A549 (cell line): ENCODE data around the gene CIART.

ENCODE experiments used
- EP300 ChIP-seq, 2 experiments: fragments of >200 bp; sonication (Bioruptor Twin); formaldehyde crosslinking; IDR thresholded peaks; 2 replicates in 1 of 2; 3 replicates in 1 of 2; pipeline ENCODE4 v1.6.1; 2016 to 2017
- KDM1A ChIP-seq: fragments of 200-600 bp; sonication (generic); IDR thresholded peaks from 2 replicates; pipeline ENCODE4 v1.6.1; 2016; ENCODE audit warnings: low read depth, mild to moderate bottlenecking
- POLR2A ChIP-seq: IDR thresholded peaks from 2 replicates; pipeline ENCODE4 v1.6.1; 2012; ENCODE audit warnings: mild to moderate bottlenecking, low read length
- RAD21 ChIP-seq, 2 experiments: fragments of >200 bp in 1 of 2; sonication (Bioruptor Twin) in 1 of 2; formaldehyde crosslinking in 1 of 2; IDR thresholded peaks in 1 of 2; conservative IDR thresholded peaks in 1 of 2; 2 replicates in 1 of 2; 3 replicates in 1 of 2; pipeline ENCODE4 v1.6.1; 2012 to 2018; ENCODE audit warnings: inconsistent platforms in 1 of 2
- TF ChIP-seq, protein P1 (sequence below): fragments of >200 bp; sonication (Bioruptor Twin); formaldehyde crosslinking; IDR thresholded peaks from 3 replicates; pipeline ENCODE4 v1.5.1; 2016
- TF ChIP-seq, protein P2 (sequence below): fragments of 200-600 bp; sonication (generic); IDR thresholded peaks from 2 replicates; pipeline ENCODE4 v1.6.1; 2016; ENCODE audit warnings: antibody characterized with exemption, mild to moderate bottlenecking, moderate library complexity
- TF ChIP-seq, protein P3 (sequence below): IDR thresholded peaks from 2 replicates; pipeline ENCODE4 v1.6.1; 2012
- TF ChIP-seq, protein P4 (sequence below): IDR thresholded peaks from 2 replicates; pipeline ENCODE4 v1.6.1; 2012

DNA sequence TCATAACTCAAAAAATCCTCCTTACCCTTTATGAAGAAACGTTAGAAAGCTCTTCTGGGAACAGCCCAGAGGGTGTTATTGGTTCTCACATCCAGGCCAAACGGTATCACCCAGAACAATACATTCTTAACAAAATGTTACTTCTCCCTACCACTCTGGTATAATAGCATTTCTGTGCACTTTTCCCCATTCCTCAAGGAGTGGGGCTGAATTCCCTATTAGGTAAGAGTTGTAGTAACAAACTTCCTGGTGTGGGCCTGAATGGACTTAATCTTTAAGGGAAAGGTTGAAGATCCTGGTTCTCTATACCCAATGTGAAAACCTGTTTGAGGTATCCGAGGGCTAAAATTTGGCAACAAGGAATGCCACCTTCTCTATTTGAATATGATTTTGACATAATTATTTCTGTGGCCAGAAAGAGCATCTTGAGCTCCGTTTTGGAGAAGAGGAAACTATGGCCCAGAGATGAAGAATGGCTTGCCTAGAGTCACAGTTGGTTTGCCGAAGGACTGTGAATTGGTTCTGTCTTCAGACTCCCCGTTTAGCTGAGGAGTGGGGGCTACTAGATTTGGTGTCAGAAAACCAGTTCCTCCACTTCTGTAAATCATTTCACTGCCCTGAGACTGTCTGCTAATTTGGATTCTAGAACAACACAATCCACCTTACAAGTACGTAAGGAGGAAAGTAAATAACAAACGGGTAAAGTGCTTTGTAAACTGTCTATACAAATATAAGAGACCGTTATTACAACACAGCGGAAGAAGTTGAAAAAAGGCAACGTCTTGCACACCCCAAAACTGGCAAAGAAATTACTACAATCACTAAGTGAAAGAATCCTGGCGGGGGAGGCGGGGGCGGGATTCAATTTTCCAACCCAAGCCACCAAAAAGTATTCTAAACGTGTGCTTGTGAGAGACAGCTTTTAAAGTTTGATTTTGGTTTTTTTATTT lies 48.7 kb upstream of the CIART start:
- TF ChIP-seq RAD21 (conservative IDR thresholded peaks at IDR 0.05 in 1 of 2, IDR thresholded peaks at IDR 0.05 in 1 of 2) = no peak
- TF ChIP-seq KDM1A = no peak
- TF ChIP-seq POLR2A = no peak
- TF ChIP-seq, protein P1, sequence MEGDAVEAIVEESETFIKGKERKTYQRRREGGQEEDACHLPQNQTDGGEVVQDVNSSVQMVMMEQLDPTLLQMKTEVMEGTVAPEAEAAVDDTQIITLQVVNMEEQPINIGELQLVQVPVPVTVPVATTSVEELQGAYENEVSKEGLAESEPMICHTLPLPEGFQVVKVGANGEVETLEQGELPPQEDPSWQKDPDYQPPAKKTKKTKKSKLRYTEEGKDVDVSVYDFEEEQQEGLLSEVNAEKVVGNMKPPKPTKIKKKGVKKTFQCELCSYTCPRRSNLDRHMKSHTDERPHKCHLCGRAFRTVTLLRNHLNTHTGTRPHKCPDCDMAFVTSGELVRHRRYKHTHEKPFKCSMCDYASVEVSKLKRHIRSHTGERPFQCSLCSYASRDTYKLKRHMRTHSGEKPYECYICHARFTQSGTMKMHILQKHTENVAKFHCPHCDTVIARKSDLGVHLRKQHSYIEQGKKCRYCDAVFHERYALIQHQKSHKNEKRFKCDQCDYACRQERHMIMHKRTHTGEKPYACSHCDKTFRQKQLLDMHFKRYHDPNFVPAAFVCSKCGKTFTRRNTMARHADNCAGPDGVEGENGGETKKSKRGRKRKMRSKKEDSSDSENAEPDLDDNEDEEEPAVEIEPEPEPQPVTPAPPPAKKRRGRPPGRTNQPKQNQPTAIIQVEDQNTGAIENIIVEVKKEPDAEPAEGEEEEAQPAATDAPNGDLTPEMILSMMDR = no peak
- TF ChIP-seq, protein P2, sequence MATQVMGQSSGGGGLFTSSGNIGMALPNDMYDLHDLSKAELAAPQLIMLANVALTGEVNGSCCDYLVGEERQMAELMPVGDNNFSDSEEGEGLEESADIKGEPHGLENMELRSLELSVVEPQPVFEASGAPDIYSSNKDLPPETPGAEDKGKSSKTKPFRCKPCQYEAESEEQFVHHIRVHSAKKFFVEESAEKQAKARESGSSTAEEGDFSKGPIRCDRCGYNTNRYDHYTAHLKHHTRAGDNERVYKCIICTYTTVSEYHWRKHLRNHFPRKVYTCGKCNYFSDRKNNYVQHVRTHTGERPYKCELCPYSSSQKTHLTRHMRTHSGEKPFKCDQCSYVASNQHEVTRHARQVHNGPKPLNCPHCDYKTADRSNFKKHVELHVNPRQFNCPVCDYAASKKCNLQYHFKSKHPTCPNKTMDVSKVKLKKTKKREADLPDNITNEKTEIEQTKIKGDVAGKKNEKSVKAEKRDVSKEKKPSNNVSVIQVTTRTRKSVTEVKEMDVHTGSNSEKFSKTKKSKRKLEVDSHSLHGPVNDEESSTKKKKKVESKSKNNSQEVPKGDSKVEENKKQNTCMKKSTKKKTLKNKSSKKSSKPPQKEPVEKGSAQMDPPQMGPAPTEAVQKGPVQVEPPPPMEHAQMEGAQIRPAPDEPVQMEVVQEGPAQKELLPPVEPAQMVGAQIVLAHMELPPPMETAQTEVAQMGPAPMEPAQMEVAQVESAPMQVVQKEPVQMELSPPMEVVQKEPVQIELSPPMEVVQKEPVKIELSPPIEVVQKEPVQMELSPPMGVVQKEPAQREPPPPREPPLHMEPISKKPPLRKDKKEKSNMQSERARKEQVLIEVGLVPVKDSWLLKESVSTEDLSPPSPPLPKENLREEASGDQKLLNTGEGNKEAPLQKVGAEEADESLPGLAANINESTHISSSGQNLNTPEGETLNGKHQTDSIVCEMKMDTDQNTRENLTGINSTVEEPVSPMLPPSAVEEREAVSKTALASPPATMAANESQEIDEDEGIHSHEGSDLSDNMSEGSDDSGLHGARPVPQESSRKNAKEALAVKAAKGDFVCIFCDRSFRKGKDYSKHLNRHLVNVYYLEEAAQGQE = no peak
- TF ChIP-seq EP300 (IDR thresholded peaks at IDR 0.05) = no peak
- TF ChIP-seq, protein P3, sequence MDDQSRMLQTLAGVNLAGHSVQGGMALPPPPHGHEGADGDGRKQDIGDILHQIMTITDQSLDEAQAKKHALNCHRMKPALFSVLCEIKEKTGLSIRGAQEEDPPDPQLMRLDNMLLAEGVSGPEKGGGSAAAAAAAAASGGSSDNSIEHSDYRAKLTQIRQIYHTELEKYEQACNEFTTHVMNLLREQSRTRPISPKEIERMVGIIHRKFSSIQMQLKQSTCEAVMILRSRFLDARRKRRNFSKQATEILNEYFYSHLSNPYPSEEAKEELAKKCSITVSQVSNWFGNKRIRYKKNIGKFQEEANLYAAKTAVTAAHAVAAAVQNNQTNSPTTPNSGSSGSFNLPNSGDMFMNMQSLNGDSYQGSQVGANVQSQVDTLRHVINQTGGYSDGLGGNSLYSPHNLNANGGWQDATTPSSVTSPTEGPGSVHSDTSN = no peak
- TF ChIP-seq, protein P4, sequence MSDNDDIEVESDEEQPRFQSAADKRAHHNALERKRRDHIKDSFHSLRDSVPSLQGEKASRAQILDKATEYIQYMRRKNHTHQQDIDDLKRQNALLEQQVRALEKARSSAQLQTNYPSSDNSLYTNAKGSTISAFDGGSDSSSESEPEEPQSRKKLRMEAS = no peak
